Amygdala (tissue), 56 donors: ENCODE measurements around the gene RAB32.

Source experiments
- DNase-seq, 56 donors: peaks; one replicate each; lab custom pipeline; 2025; lab: John Stamatoyannopoulos, UW

Gene RAB32

DNA sequence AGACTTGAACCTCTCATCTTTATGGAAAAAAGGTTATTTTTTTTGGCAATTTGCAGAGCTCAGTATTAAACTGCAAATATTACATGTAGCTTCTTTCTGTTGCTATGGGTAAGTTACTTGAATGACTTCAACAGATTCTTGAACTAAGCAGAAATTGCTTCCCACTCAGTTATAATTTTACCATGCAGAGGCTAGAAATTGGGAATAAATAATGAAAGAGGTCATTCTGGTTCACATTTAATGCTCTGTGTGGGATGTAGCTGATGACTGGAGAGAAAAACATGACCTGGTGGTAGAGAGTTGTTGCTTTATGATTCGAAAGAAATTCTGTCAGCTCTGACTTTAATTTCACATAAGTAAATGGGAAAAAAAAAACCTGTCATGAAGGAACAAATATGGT lies 38.3 kb downstream of the RAB32 start:
- DNase-seq, result no peak

DNA sequence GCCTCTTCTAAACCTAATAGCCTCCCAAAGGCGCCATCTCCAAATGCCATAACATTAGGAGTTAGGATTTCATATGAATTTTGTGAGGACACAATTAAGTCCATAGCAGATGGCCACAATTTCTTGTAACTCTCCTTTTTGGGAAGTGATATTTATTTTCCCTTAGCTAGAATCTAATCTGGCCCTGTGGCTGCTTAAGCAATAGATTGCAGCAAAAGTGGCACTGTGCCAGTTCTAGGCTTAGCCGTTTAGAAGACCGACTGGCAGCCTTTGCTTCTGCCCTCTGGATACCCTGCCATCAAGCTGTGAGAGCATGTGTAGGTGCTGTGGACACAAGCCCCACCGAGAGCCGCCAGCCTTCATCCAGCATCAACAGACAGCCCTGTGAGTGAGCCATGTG lies 39.2 kb downstream of the RAB32 start:
- peak in 14 of 56 donors; percentile 1 to 54 (median 9) for DNase-seq

DNA sequence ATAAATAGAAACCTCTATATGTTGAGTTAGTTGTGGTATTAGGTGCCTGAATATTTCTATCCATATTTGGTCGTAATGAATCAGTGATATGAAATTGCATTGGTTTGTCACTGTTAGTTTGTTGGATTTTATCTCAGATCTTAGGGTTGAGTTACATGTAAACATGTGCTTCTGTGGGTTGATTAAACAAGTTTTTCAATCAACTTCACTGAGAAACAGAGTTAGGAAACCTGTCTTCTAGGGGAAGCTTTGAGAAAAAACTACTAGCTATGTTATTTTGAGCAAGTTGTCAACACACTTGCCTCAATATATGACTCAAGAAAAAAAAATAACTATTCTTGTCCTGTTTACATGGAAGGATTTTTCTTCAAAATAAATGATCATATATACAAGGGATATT lies 40.3 kb downstream of the RAB32 start:
- no peak for DNase-seq

DNA sequence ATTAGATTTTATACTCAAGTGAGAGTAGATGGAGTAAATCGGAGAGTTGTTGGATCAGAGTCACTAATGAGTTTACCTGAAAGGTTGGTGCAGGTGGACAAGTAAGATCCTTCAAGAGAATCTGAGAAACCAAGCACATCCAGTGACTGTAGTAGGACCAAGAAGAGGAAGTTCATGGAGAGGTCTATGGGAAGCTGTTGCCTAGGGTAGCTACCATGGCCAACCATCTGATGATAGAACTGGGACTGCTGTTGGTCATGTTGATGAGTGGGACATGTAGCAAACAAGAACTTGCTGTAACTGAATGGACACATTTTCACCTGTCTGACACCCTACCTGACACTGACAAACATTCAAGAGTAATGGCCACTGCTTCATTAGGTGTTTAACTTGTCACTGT lies 43.8 kb downstream of the RAB32 start:
- no peak for DNase-seq

DNA sequence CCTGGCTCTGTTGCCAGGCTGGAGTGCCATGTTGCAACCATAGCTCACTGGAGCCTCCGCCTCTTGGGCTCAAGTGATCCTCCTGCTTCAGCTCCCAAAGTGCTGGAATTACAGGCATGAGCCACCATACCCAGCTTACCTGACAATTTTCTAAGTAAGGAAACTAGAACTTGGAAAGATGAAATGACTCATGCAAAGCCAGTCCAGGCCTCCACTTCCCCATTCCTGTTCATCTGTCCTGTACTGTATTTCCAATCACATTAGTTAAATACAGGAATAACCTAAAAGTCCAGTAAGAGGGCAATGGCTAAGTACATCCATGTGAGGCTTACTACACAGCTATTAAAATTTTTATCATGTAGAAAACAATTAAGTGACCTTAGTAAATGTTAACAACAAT lies 46.9 kb downstream of the RAB32 start:
- DNase-seq, result no peak

DNA sequence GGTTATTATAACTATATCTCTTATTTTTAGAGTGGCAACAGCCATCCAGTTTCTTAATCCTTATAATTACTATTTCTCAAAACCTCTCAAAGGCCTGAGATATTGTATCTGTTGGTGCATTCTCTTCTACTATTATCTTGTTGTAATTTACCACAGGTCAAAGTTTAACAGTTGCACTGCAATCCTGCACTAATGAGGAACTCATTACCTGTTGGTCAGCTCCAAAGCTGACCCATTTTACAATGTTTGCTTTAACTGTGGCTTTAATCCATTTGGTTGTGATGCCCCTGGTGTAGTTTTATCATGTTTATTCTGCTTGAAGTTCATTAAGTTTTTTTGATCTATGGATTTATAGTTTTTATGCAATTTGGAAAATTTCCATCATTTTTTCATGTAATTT lies 48.8 kb downstream of the RAB32 start:
- no peak for DNase-seq

DNA sequence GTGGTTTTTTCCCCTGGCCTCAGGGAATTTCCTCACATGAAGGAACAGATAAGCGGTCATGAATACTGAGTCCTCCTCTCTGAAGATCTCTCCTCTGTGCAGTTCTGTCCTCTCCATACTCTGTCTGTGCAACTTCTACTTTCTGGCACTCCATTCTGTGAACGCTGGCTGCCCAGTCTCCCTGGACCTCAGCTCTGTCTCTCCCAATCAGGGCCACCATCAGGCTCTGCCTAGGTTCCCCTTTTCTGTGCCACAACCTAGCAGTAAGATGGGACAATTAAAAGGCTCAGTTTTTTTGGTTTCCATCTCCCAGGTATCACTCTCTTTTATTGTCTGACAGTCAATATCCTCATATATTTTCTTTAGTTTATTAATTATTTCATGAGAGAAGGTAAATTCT lies 50.4 kb downstream of the RAB32 start:
- DNase-seq, result peak in 3 of 56 donors; percentile 1 to 9 (median 7)

DNA sequence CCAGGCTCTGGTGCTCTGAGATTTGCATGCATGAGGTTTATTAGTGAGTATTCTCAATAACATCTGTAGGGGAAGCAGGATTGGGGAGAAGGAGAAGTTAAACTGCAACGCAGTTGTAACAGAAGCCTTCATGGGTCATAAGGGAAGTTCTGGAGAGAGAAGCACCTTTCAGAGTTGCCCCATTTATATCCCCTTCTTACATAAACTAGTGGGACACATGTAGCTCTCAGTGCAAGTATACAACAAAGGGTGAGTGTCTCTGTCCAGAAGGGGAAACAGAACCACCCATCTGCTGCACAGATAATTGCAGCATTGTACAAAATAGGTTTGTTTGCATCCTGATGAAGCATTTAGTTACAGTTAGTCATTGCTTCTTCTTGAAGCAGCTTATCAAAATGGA lies 50.9 kb downstream of the RAB32 start:
- DNase-seq, result peak in 1 of 56 donors; percentile 6

DNA sequence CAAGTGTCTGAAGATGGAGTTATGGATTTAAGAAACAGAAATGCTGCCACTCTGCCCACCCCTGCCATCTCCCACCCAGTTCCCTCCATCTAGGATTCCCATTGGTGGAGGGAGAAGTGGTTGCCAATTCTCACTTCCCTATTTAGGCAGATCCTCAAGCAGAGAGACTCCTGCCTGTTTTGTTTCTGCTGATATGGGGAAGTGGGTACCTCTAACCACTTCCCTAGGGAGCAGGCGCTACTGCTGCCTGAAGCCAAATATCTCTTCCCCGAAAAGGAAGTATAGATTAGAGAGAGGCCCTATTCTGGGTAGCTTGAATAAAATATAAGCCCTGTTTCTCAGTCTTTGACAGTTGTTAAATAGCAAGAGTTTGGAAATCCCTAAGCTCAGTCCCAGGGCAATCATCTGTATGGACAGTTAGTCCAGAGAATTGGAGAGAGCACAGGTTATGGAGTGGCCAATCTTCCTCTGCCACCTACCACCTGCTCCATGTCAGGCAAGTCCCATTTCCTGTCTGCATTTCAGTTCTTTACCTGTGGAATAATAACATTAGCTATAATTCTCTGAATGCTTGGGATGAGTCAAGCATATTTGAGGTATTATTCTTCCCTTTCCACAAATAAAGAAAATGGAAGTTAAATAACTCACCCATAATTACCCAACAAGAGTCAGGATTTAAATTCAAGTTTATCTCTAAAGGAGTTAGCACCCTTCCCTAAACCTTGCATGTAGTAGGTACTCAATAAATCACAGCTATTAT lies 52.5 kb downstream of the RAB32 start:
- peak in 7 of 56 donors; percentile 1 to 33 (median 15) for DNase-seq

DNA sequence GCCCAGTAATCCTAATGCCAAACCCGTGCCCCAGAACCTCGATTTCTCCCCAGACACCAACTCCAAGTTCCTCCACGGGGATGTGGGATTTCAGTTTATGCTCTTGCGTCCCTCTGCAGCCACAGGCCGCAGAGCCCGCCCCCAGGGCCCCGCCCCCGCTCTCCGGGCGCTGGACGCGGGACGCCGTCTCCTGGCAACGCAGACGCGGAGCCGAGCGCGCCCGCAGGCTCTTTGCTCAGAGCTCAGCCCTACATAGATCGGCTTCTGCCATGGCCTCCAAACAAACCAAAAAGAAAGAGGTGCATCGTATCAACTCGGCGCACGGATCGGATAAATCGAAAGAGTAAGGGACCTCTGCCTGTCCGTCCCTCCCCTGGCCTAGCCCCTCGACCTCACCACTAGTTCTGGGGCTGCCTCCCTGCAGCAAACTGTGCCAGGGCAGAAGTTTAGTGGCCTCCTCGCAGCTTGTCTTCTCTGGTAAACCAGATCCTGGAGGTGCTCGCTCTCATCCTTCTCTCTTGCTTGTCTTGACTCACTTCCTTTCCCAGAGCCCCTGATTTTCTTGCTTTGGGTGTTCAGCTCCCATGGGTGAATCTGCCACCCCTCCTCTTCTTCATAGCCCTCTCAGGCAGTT lies 55.3 kb downstream of the RAB32 start, which contains the start of gene ADGB:
TSS of gene ADGB (plus strand) at position 201 of the 634 bp plus-strand sequence. CDS start at position 270, 69 bp downstream.
- DNase-seq, result peak in 20 of 56 donors; percentile 5 to 50 (median 24)

DNA sequence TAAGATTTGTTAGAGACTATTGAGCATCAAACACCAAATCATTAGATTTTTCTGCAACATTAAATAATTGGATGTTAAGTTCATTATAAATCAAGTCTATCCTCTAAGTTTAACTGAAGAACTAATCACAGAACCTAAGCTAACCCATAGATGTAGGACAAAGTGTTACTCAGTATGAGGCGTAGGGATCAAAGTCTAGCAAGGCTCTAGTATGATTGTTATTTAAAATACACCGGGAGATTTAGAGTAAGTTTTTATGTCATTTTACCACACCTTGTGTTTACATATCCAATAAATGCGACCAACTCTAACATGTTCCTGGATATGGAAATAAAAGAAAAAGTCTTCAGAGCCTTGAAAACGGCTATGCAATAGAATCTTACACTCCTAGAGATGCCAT lies 57.7 kb downstream of the RAB32 start:
- no peak for DNase-seq

DNA sequence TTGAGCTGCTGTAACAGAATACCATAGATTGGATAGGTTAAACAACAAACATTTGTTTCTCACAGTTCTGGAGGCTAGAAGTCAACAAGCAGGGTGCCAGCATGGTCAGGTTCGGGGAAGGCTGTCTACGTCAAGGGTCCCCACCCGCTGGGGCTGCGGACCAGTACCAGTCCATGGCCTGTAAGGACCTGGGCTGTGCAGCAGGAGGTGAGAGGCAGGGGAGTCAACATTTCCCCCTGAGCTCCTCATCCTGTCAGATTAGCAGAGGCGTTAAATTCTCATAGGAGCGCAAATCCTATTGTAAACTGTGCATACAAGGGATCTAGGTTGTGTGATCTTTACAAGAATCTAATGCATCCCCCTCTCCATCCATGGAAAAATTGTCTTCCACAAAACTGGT lies 58.9 kb downstream of the RAB32 start:
- no peak for DNase-seq
